ENCODE measurements around the gene USP49. TPM values are rescaled to one million over a fixed set of nuclear protein-coding genes. Genes with fewer than 3 reads are reported as not detected.

Gene USP49
- polyA plus RNA-seq, 1 of the 3 experiments (the other 2 are of a cell fraction), result 2.4 TPM

GRCh38 chr6:41779788-41780550 lies 115.2 kb downstream of the USP49 start, which contains the start of gene FRS3 (continued):
- TF ChIP-seq GATA2 (CRISPR knock-in tag; IDR thresholded peaks at IDR 0.05), result no peak

GRCh38 chr6:41779336-41779735 lies 115.8 kb downstream of the USP49 start:
- 11% methylated on average over 6 of the region's 16 CpGs for WGBS (ENCODE audit: low lambda C conversion rate)
- Histone ChIP-seq H2AFZ (ENCODE audit: low read depth) (no peak overlapping the region; the same call in 1 of the 2 replicates), H3K27me3 (ENCODE audit: insufficient read depth) (no peaks in the 10 kb centered on the region), H3K9me3 (no peaks in the 10 kb centered on the region), H3K4me1 (ENCODE audit: control insufficient read depth in 1 of 2, insufficient read depth in 2 of 2, low read depth in 1 of 2, low read length in 1 of 2) (peaks cover 14% of the 10 kb centered on the region in 2 experiments; a peak in 2 of 4 replicates), H3K27ac (ENCODE audit: low read depth in 2 of 2, low read length in 1 of 2) (peak overlapping the region in 1 of 2 experiments; percentile 0; a peak in 1 of 4 replicates), H3K9me2 (no peaks in the 10 kb centered on the region), H3K4me3 (ENCODE audit: low read depth in 2 of 2, low read length in 1 of 2) (peak overlapping the region; percentile 52 to 82), H3K36me3 (replicated peaks in 1 of 2; ENCODE audit: control insufficient read depth in 1 of 2, insufficient read depth in 2 of 2, low read length in 1 of 2) (peaks cover 18 to 21% of the 10 kb centered on the region in 2 experiments), H3K9ac (peak overlapping the region; percentile 72), H3K4me2 (peak overlapping the region; percentile 86), H3F3A (replicated peaks; ENCODE audit: insufficient read depth) (no peaks in the 10 kb centered on the region), H3K79me2 (ENCODE audit: insufficient read depth) (peaks cover 13% of the 10 kb centered on the region), H4K20me1 (ENCODE audit: insufficient read depth) (no peaks in the 10 kb centered on the region)
- ChIA-PET CTCF (interaction anchor here (0.8 kb wide), 1 partner anchor 46 kb away, joined by 4 read pairs; no protein-coding TSS in a partner anchor), POLR2A (interaction anchor here (1.0 kb wide), 1 partner anchor 269 kb away, joined by 3 read pairs; no protein-coding TSS in a partner anchor)
- TF ChIP-seq USF1 (IDR thresholded peaks at IDR 0.05; ENCODE audit: borderline replicate concordance, low read depth) (no peak), RAD21 (IDR thresholded peaks at IDR 0.05; ENCODE audit: low read length) (no peak), TEAD4 (IDR thresholded peaks at IDR 0.05; ENCODE audit: borderline replicate concordance, insufficient read depth) (no peak), CHD2 (IDR thresholded peaks at IDR 0.05; ENCODE audit: low read length, partially characterized antibody) (no peak), EZH2phosphoT487 (IDR thresholded peaks at IDR 0.05; ENCODE audit: borderline replicate concordance, low read depth) (no peak), GATA2 (CRISPR knock-in tag; IDR thresholded peaks at IDR 0.05) (no peak)
- no peak for DNase-seq

- Histone ChIP-seq H3K36me3 (replicated peaks in 1 of 2; ENCODE audit: control insufficient read depth in 1 of 2, insufficient read depth in 2 of 2, low read length in 1 of 2) (peaks cover 19 to 20% of the 10 kb centered on the region in 2 experiments), H3K4me2 (peak overlapping the region; percentile 86), H4K20me1 (ENCODE audit: insufficient read depth) (no peaks in the 10 kb centered on the region), H3K27me3 (ENCODE audit: insufficient read depth) (no peaks in the 10 kb centered on the region), H2AFZ (ENCODE audit: low read depth) (no peak overlapping the region), H3K9me2 (no peaks in the 10 kb centered on the region), H3K79me2 (ENCODE audit: insufficient read depth) (peaks cover 13% of the 10 kb centered on the region), H3K4me1 (ENCODE audit: control insufficient read depth in 1 of 2, insufficient read depth in 2 of 2, low read depth in 1 of 2, low read length in 1 of 2) (peaks cover 14% of the 10 kb centered on the region in 2 experiments; a peak in 2 of 4 replicates), H3K4me3 (ENCODE audit: low read depth in 2 of 2, low read length in 1 of 2) (peak overlapping the region; percentile 52 to 82), H3K27ac (ENCODE audit: low read depth in 2 of 2, low read length in 1 of 2) (no peak overlapping the region; a peak in 1 of 4 replicates), H3F3A (replicated peaks; ENCODE audit: insufficient read depth) (no peaks in the 10 kb centered on the region), H3K9ac (peak overlapping the region; percentile 72), H3K9me3 (no peaks in the 10 kb centered on the region)
- ChIA-PET CTCF (interaction anchor here (0.7 to 1.8 kb wide), 4 partner anchors 8 to 89 kb away, joined by 3 to 11 read pairs (median 3); partner anchors contain the start of gene TOMM6), POLR2A (no interaction called here)
- WGBS (ENCODE audit: low lambda C conversion rate), result 91% methylated on average over 6 of the region's 6 CpGs
- no peak for DNase-seq
- no peak for TF ChIP-seq POLR2AphosphoS5 (IDR thresholded peaks at IDR 0.05; ENCODE audit: low read depth, low read length)
- TF ChIP-seq TCF12 (IDR thresholded peaks at IDR 0.05), result no peak
- no peak for TF ChIP-seq SIN3A (IDR thresholded peaks at IDR 0.05; ENCODE audit: borderline replicate concordance, low read depth, low read length)
- no peak for TF ChIP-seq GABPA (IDR thresholded peaks at IDR 0.05; ENCODE audit: low read depth)
- no peak for TF ChIP-seq MAX (IDR thresholded peaks at IDR 0.05; ENCODE audit: low read depth)
- no peak for TF ChIP-seq CTCF (IDR thresholded peaks at IDR 0.05)
- no peak for TF ChIP-seq PBX3 (IDR thresholded peaks at IDR 0.05)
- no peak for TF ChIP-seq TAF1 (IDR thresholded peaks at IDR 0.05; ENCODE audit: borderline replicate concordance, low read depth, low read length)
- TF ChIP-seq TEAD4 (IDR thresholded peaks at IDR 0.05; ENCODE audit: borderline replicate concordance, insufficient read depth), result no peak
- no peak for TF ChIP-seq EP300 (IDR thresholded peaks at IDR 0.05; ENCODE audit: borderline replicate concordance in 1 of 2, low read depth in 1 of 2, low read length in 1 of 2)
- no peak for TF ChIP-seq SMC3 (IDR thresholded peaks at IDR 0.05; ENCODE audit: low read depth, low read length)
- no peak for TF ChIP-seq NFIC (IDR thresholded peaks at IDR 0.05; ENCODE audit: borderline replicate concordance)
- no peak for TF ChIP-seq RFX5 (IDR thresholded peaks at IDR 0.05; ENCODE audit: low read length)
- no peak for TF ChIP-seq YY1 (IDR thresholded peaks at IDR 0.05; ENCODE audit: low read depth)
- TF ChIP-seq NRF1 (IDR thresholded peaks at IDR 0.05; ENCODE audit: low read depth, low read length), result no peak
- no peak for TF ChIP-seq FOSL2 (IDR thresholded peaks at IDR 0.05; ENCODE audit: borderline replicate concordance, low read depth)
Observed at GRCh38 chr6:41778895-41779294, 116.3 kb downstream of the USP49 start.
